RWPE1 (cell line): Measurements from ENCODE around the gene ATG4C.

Experiments
- CTCF ChIA-PET: fragments of 350-600 bp; sonication (Branson Sonifier 250); formaldehyde crosslinking; extraction: SDS; loops from one replicate; lab custom pipeline; 2021; lab: Yijun Ruan, JAX
- POLR2A ChIA-PET: fragments of 400-600 bp; formaldehyde crosslinking; extraction: SDS; loops from one replicate; lab custom pipeline; 2020; ENCODE audit warnings: antibody characterized with exemption; ENCODE audit not compliant: low non-redundant PET; lab: Yijun Ruan, JAX
- DNase-seq: peaks from one replicate; pipeline ENCODE4 v3.0.0; 2012; ENCODE audit warnings: low spot score
- H3K27ac ChIP-seq: fragments of 450-650 bp; 2 replicates; pipeline ENCODE4 v1.5.1; 2017
- TF ChIP-seq, protein P1 (sequence below): fragments of 450-650 bp; conservative IDR thresholded peaks from 2 replicates; pipeline ENCODE4 v1.5.1; 2017; ENCODE audit warnings: low read depth, mild to moderate bottlenecking

Gene ATG4C

DNA sequence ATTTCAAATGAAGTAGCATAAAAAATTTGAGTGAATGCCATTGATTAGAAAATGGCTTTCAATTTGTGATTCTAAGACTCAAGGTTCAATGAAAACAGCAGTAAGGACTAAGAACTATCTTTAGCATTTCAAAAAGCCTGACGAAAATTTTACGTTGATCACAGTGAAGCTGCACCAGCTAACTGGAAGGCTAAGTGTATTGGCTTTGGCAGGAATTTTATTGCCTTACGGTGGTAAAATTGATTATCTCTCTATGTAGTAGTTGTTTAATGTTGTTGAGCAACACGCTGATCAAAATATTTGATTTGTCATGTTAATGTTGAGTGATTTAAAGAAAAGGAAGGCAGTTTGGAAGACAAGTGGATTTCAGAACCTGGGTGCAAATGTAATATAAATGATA lies 49.6 kb downstream of the ATG4C start:
- TF ChIP-seq, protein P1, sequence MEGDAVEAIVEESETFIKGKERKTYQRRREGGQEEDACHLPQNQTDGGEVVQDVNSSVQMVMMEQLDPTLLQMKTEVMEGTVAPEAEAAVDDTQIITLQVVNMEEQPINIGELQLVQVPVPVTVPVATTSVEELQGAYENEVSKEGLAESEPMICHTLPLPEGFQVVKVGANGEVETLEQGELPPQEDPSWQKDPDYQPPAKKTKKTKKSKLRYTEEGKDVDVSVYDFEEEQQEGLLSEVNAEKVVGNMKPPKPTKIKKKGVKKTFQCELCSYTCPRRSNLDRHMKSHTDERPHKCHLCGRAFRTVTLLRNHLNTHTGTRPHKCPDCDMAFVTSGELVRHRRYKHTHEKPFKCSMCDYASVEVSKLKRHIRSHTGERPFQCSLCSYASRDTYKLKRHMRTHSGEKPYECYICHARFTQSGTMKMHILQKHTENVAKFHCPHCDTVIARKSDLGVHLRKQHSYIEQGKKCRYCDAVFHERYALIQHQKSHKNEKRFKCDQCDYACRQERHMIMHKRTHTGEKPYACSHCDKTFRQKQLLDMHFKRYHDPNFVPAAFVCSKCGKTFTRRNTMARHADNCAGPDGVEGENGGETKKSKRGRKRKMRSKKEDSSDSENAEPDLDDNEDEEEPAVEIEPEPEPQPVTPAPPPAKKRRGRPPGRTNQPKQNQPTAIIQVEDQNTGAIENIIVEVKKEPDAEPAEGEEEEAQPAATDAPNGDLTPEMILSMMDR = no peak
- H3K27ac ChIP-seq = no peak overlapping the region
- ChIA-PET CTCF (no interaction called here), POLR2A (no interaction called here)
- no peak for DNase-seq

DNA sequence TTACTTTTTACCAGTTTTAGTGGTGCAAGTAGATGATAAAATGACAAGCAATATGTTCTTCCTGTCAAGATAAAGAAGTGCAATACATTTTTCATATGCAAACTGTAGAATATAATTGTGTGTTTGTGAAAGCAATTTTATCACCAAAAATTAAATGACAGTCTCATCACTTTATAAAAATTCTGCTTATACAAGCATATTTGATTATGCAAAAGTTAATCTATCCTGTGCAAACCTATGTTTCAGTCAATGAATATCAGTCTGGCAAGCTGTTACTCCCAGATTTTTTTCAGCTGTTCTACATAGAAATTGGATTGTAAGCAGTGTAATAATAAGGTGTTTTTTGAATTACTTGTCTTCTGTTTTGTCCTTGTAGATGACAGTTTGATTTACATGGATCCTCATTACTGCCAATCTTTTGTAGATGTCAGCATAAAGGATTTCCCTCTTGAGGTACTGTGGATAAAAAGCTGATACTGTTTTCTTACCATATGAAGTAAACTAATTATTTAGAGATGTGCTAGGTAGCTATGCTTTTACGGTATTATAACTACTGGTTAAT lies 50.5 kb downstream of the ATG4C start:
- TF ChIP-seq, protein P1 = no peak
- DNase-seq = no peak
- POLR2A ChIA-PET = no interaction called here
- CTCF ChIA-PET = no interaction called here
- no peak overlapping the region for H3K27ac ChIP-seq

DNA sequence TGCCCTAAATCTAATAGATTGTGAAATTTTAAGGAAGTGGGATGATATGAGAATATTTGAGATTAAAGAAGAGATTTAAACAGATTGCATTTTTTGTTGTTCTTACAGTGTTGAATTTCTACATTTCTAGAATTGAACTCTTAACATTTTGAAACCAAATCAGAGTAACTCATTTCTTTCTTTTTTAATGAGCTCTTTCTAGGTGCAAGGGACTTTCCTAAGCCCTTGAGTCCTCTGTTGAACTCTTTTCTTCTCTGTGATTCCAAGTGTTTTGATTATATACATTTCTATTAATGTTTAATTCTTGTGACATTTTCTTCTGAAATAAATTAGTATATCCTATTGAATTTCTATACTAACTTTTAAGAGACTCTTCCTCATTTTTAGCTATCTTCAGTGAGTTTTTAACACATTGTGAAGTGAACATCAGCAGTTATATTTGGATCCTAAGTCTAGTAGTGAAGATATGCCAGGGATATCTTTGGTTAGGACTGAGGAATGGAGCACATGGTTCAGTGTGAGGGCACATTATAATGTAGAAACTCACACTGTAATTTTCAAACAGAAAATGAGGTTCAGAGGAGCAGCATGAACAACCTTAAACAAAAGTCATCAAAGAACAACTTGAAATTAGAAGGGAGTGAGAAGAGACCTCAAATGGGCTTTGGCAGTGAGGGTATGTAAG lies 53.1 kb downstream of the ATG4C start:
- H3K27ac ChIP-seq = no peak overlapping the region
- DNase-seq = no peak
- ChIA-PET POLR2A (no interaction called here), CTCF (no interaction called here)
- TF ChIP-seq, protein P1 = no peak

DNA sequence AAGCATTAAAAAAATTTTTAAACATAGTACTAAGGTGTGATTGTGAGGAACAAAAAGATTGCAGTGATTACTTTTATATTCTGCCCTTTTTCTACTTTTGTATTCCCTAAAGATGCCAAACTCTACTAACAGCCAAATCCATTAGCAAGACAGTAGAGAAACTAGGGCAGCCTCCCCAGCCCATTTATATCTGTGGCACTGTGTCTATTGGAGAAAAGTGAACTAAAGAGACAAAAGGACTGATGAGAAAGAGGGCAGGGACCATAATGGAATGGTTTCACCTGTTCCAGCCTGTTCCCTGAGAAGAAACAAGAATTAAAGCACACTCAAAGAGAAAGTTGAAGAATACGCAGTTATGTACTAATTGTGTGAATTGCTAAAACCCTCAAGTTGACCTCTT lies 56.6 kb downstream of the ATG4C start:
- no peak for DNase-seq
- ChIA-PET CTCF (interaction anchor here (1.0 kb wide), 1 partner anchor 9 kb away, joined by 3 read pairs; no protein-coding TSS in a partner anchor), POLR2A (no interaction called here)
- no peak overlapping the region for H3K27ac ChIP-seq
- TF ChIP-seq, protein P1 = no peak

DNA sequence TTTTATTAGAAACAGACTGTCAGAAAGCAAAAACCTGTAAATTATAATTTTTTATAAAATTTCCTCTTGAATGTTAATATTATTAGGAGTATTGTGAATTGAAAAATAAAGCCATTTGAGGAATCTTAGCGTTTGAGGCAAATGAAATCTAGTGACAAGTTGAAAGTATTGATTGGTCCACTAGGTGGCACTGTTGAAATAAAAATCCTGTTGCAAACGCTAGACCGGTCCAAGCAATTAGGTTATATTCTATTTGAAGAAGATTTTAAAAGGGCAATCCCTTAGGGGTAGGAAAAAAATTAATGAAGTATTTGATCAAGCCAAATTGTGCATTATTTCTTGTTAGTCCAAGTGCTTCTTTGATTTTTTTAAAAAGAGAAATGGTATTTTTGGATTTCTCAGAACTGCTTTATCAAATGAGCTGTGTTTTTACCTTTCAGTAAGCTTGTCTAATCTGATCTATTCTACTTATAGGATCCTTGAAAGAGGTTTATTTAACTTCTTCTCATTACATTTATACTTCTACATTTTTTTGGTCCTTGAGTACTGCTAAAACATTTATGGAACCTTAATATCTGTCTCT lies 57.7 kb downstream of the ATG4C start:
- TF ChIP-seq, protein P1 = peak; percentile 65
- H3K27ac ChIP-seq = no peak overlapping the region
- DNase-seq = peak; percentile 55
- POLR2A ChIA-PET = no interaction called here
- CTCF ChIA-PET = interaction anchor here (0.6 to 1.7 kb wide), 17 partner anchors 10 to 1168 kb away, joined by 3 to 7 read pairs (median 3); no protein-coding TSS in a partner anchor

DNA sequence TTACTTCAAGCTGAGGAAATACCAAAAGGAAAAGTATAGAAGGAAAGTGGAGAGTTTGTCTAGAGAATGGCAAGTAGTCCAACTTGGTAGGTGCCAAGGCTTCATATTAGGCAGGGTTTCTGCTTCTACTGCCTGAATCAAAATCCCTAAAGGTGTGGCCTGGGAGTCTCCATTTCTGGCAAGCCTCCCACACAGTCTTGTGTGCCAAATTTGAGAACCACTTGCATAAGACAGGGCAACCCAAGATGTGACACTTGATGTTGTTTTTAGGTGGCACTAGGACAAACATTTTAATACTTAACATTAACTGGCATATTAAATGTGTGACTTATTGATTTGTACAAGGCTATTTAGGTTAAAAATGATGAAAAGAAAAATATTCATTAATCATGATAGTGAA lies 60.1 kb downstream of the ATG4C start:
- CTCF ChIA-PET = no interaction called here
- POLR2A ChIA-PET = no interaction called here
- DNase-seq = no peak
- TF ChIP-seq, protein P1 = no peak
- H3K27ac ChIP-seq = no peak overlapping the region
